ENCODE measurements around the gene CCSER2. TPM values are rescaled to one million over a fixed set of nuclear protein-coding genes. Genes with fewer than 3 reads are reported as not detected.

Gene CCSER2
- polyA plus RNA-seq, 3 donors, result 7.4 to 23.3 (median 14.3) TPM

DNA sequence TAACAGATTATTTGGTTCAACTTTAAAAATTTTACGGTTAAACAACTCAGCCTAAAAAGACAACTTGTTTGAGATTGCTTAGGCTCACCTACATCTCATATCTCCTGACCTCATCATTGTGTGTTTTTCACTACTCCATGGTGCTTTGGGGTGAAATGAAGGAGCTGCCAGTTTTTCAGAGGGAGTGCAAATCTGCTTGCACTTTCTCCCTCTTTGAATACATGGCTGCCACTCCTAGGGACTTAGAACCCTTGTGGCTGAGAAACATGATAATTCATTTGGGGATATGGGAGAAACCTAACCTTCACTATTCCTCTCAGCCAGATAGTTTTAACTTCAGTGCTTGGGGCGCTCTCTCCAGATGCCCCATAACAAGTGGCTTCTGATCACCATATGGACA is 2.7 kb downstream of the CCSER2 start:
- H3K9me3 Mint-ChIP-seq, result peaks cover 0 to 2% (median 0%) of the 10 kb centered on the region in 7 donors
- TF ChIP-seq, protein P1, sequence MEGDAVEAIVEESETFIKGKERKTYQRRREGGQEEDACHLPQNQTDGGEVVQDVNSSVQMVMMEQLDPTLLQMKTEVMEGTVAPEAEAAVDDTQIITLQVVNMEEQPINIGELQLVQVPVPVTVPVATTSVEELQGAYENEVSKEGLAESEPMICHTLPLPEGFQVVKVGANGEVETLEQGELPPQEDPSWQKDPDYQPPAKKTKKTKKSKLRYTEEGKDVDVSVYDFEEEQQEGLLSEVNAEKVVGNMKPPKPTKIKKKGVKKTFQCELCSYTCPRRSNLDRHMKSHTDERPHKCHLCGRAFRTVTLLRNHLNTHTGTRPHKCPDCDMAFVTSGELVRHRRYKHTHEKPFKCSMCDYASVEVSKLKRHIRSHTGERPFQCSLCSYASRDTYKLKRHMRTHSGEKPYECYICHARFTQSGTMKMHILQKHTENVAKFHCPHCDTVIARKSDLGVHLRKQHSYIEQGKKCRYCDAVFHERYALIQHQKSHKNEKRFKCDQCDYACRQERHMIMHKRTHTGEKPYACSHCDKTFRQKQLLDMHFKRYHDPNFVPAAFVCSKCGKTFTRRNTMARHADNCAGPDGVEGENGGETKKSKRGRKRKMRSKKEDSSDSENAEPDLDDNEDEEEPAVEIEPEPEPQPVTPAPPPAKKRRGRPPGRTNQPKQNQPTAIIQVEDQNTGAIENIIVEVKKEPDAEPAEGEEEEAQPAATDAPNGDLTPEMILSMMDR (IDR thresholded peaks at IDR 0.05), result no peak
- H3K36me3 Mint-ChIP-seq, result no peaks in the 10 kb centered on the region
- H3K79me2 ChIP-seq (ENCODE audit: insufficient read depth, low read length), result peaks cover 32% of the 10 kb centered on the region
- peaks cover 16 to 26% of the 10 kb centered on the region in 2 donors for H3K4me1 ChIP-seq (ENCODE audit: control insufficient read depth in 1 of 2, insufficient read depth in 2 of 2, low read length in 2 of 2)
- no peak overlapping the region for H3K9ac ChIP-seq (ENCODE audit: insufficient read depth, low read length, poor library complexity, severe bottlenecking)
- H4K20me1 ChIP-seq (ENCODE audit: insufficient read depth, low read length), result peaks cover 29% of the 10 kb centered on the region
- H3K4me3 ChIP-seq (replicated peaks in 1 of 3; ENCODE audit: low read depth in 2 of 3, low read length in 3 of 3), result no peak overlapping the region
- intact Hi-C loops (cut with micrococcal nuclease), result loop anchor here in 1 of 2 donors (5.0 kb wide), 1 partner anchor 194 kb away; the partner anchor contains the start of gene GHITM
- no peaks in the 10 kb centered on the region for H3K36me3 ChIP-seq (replicated peaks in 1 of 2; ENCODE audit: control insufficient read depth in 1 of 2, insufficient read depth in 2 of 2, low read length in 2 of 2)
- H3K4me2 ChIP-seq (replicated peaks; ENCODE audit: extremely low read depth, low read length, poor library complexity, severe bottlenecking), result no peak overlapping the region
- no peak overlapping the region for H3K27ac ChIP-seq (ENCODE audit: low read depth in 1 of 2, low read length in 2 of 2)
- no peak overlapping the region for H2AFZ ChIP-seq (ENCODE audit: insufficient read depth, low read depth, low read length, poor library complexity, severe bottlenecking)
- H3K9me3 ChIP-seq (replicated peaks in 1 of 2; ENCODE audit: control insufficient read depth in 1 of 2, insufficient read depth in 1 of 2, low read length in 2 of 2), result no peaks in the 10 kb centered on the region
- no CpG with 5 or more reads among the region's 2 CpGs for WGBS (ENCODE audit: insufficient coverage)
- peaks cover 41% of the 10 kb centered on the region for H3K4me1 Mint-ChIP-seq
- no peaks in the 10 kb centered on the region for H3K27me3 Mint-ChIP-seq (ENCODE audit: low read depth in 3 of 3)
- no peak overlapping the region for H3K4me3 Mint-ChIP-seq
- peak overlapping the region in 1 of 7 donors; percentile 42 for H3K27ac Mint-ChIP-seq
- H3K27me3 ChIP-seq (ENCODE audit: control insufficient read depth in 2 of 2, insufficient read depth in 2 of 2, low read length in 2 of 2), result no peaks in the 10 kb centered on the region
- no peak for DNase-seq

- Histone ChIP-seq H3K36me3 (replicated peaks in 1 of 2; ENCODE audit: control insufficient read depth in 1 of 2, insufficient read depth in 2 of 2, low read length in 2 of 2) (no peaks in the 10 kb centered on the region), H3K27me3 (ENCODE audit: control insufficient read depth in 2 of 2, insufficient read depth in 2 of 2, low read length in 2 of 2) (no peaks in the 10 kb centered on the region), H3K4me2 (replicated peaks; ENCODE audit: extremely low read depth, low read length, poor library complexity, severe bottlenecking) (no peak overlapping the region), H3K79me2 (ENCODE audit: insufficient read depth, low read length) (peaks cover 35% of the 10 kb centered on the region), H3K9ac (ENCODE audit: insufficient read depth, low read length, poor library complexity, severe bottlenecking) (no peak overlapping the region), H3K4me3 (replicated peaks in 1 of 3; ENCODE audit: low read depth in 2 of 3, low read length in 3 of 3) (no peak overlapping the region), H3K4me1 (ENCODE audit: control insufficient read depth in 1 of 2, insufficient read depth in 2 of 2, low read length in 2 of 2) (peaks cover 12 to 21% of the 10 kb centered on the region in 2 donors), H4K20me1 (ENCODE audit: insufficient read depth, low read length) (peaks cover 49% of the 10 kb centered on the region), H2AFZ (ENCODE audit: insufficient read depth, low read depth, low read length, poor library complexity, severe bottlenecking) (no peak overlapping the region), H3K9me3 (replicated peaks in 1 of 2; ENCODE audit: control insufficient read depth in 1 of 2, insufficient read depth in 1 of 2, low read length in 2 of 2) (no peaks in the 10 kb centered on the region), H3K27ac (ENCODE audit: low read depth in 1 of 2, low read length in 2 of 2) (no peak overlapping the region)
- Mint-ChIP-seq H3K4me3 (no peak overlapping the region), H3K9me3 (peaks cover 0 to 2% (median 0%) of the 10 kb centered on the region in 7 donors), H3K27ac (no peak overlapping the region), H3K4me1 (peaks cover 37% of the 10 kb centered on the region), H3K27me3 (ENCODE audit: low read depth in 3 of 3) (no peaks in the 10 kb centered on the region), H3K36me3 (no peaks in the 10 kb centered on the region)
- DNase-seq, result peak; percentile 23 to 60 (median 35)
- TF ChIP-seq, protein P1 (IDR thresholded peaks at IDR 0.05), result no peak
- intact Hi-C loops (cut with micrococcal nuclease), result loop anchor here in 1 of 2 donors (5.0 kb wide), 1 partner anchor 197 kb away; the partner anchor contains the start of gene GHITM
- 40% methylated on average over 1 of the region's 2 CpGs for WGBS (ENCODE audit: insufficient coverage)
These were observed 5.6 kb downstream of the CCSER2 start for GRCh38 chr10:84333864-84334451.

All from CD14-positive monocyte (primary cell).